Measurements from ENCODE around the gene CEMIP.

DNA sequence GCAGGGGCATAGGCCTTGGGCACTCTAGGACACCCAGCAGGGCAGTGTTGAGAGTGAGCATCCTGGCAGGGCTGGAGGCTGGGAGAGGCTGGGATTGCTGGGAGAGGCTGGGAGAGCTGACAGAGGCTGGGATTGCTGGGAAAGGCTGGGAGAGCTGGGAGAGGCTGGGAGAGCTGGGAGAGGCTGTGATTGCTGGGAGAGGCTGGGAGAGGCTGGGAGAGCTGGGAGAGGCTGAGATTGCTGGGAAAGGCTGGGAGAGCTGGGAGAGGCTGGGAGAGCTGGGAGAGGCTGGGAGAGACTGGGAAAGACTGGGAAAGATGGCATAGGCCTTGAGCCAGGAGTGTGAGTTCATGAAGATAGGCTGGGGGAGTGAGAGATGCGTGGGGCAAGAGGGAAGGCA, 132.7 kb downstream of the CEMIP start:
- TF ChIP-seq POLR2A (IDR thresholded peaks at IDR 0.05) (no peak), CTCF (IDR thresholded peaks at IDR 0.05) (no peak)

Data from adrenal gland (tissue), 5 donors.